ENCODE data around the gene SND1.

- TF ChIP-seq CTCF (conservative IDR thresholded peaks at IDR 0.05; ENCODE audit: low read depth, low read length) = no peak
- no peak for TF ChIP-seq POLR2A (IDR thresholded peaks at IDR 0.05; ENCODE audit: low read depth, low read length)
- no peak for TF ChIP-seq MXI1 (IDR thresholded peaks at IDR 0.05; ENCODE audit: borderline replicate concordance, low read depth, low read length)
These were observed 253.7 kb downstream of the SND1 start for GRCh38 chr7:127905491-127906330.
